H9 (cell line): Measurements from ENCODE around the gene SRY. TPM values are rescaled to one million over a fixed set of nuclear protein-coding genes. Genes with fewer than 3 reads are reported as not detected.

Experiments used
- DNase-seq: peaks from one replicate; pipeline ENCODE4 v3.0.0-alpha.2; 2017
- H2AFZ ChIP-seq: one replicate; pipeline ENCODE4 v1.6.1; 2013; ENCODE audit warnings: mild to moderate bottlenecking, low read length, control low read depth, moderate library complexity
- H2AK5ac ChIP-seq: 2 replicates; pipeline ENCODE4 v1.6.1; 2013; ENCODE audit warnings: low read length, control low read depth, mixed read lengths; ENCODE audit not compliant: insufficient read length
- H2BK120ac ChIP-seq: one replicate; pipeline ENCODE4 v1.6.1; 2013; ENCODE audit warnings: low read depth, mild to moderate bottlenecking, low read length, control low read depth, inconsistent platforms; ENCODE audit not compliant: poor library complexity, severe bottlenecking
- H2BK12ac ChIP-seq: 2 replicates; pipeline ENCODE4 v1.6.1; 2013; ENCODE audit warnings: low read length, control low read depth, mixed read lengths, low read depth; ENCODE audit not compliant: insufficient read length
- H2BK15ac ChIP-seq: 2 replicates; pipeline ENCODE4 v1.6.1; 2013; ENCODE audit warnings: low read depth, low read length, control low read depth
- H2BK20ac ChIP-seq: one replicate; pipeline ENCODE4 v1.6.1; 2013; ENCODE audit warnings: low read depth, mild to moderate bottlenecking, low read length, control low read depth, inconsistent platforms; ENCODE audit not compliant: poor library complexity, severe bottlenecking
- H2BK5ac ChIP-seq: 2 replicates; pipeline ENCODE4 v1.6.1; 2013; ENCODE audit warnings: low read length, control low read depth, mixed read lengths; ENCODE audit not compliant: insufficient read length
- H3K14ac ChIP-seq: 2 replicates; pipeline ENCODE4 v1.6.1; 2013; ENCODE audit warnings: low read length, control low read depth; ENCODE audit not compliant: insufficient read depth
- H3K18ac ChIP-seq: 2 replicates; pipeline ENCODE4 v1.6.1; 2013; ENCODE audit warnings: low read depth, mild to moderate bottlenecking, mixed read lengths, low read length, control low read depth; ENCODE audit not compliant: insufficient read length
- H3K23ac ChIP-seq: 2 replicates; pipeline ENCODE4 v1.6.1; 2013; ENCODE audit warnings: low read length, control low read depth, mixed read lengths, low read depth; ENCODE audit not compliant: insufficient read length
- H3K23me2 ChIP-seq: 2 replicates; pipeline ENCODE4 v1.6.1; 2013; ENCODE audit warnings: low read depth, mild to moderate bottlenecking, mixed read lengths, low read length, control low read depth; ENCODE audit not compliant: insufficient read length, poor library complexity, severe bottlenecking
- H3K27ac ChIP-seq: 2 replicates; pipeline ENCODE4 v1.5.1; 2013; ENCODE audit warnings: low read length, control low read depth, mixed read lengths, low read depth; ENCODE audit not compliant: insufficient read length
- H3K27me3 ChIP-seq: 2 replicates; pipeline ENCODE4 v1.6.1; 2013; ENCODE audit warnings: low read length, control low read depth, inconsistent platforms; ENCODE audit not compliant: insufficient read depth
- H3K4ac ChIP-seq: 2 replicates; pipeline ENCODE4 v1.6.1; 2013; ENCODE audit warnings: low read depth, mild to moderate bottlenecking, control low read depth, inconsistent platforms, low read length, moderate library complexity
- H3K4me1 ChIP-seq: 2 replicates; pipeline ENCODE4 v1.6.1; 2013; ENCODE audit warnings: low read length, control low read depth, inconsistent platforms; ENCODE audit not compliant: insufficient read depth
- H3K4me2 ChIP-seq: 2 replicates; pipeline ENCODE4 v1.6.1; 2013; ENCODE audit warnings: low read length, control low read depth, mixed read lengths; ENCODE audit not compliant: insufficient read length, insufficient read depth
- H3K56ac ChIP-seq: 2 replicates; pipeline ENCODE4 v1.6.1; 2013; ENCODE audit warnings: low read depth, mild to moderate bottlenecking, mixed read lengths, low read length, control low read depth; ENCODE audit not compliant: insufficient read length
- H3K79me1 ChIP-seq: 2 replicates; pipeline ENCODE4 v1.6.1; 2013; ENCODE audit warnings: low read depth, mild to moderate bottlenecking, moderate library complexity, low read length, control low read depth, inconsistent platforms; ENCODE audit not compliant: insufficient read depth, poor library complexity, severe bottlenecking
- H3K79me2 ChIP-seq: 2 replicates; pipeline ENCODE4 v1.6.1; 2013; ENCODE audit warnings: low read length, control low read depth, inconsistent platforms; ENCODE audit not compliant: insufficient read depth
- H3K9ac ChIP-seq: 2 replicates; pipeline ENCODE4 v1.6.1; 2013; ENCODE audit warnings: low read length, control low read depth, mixed read lengths; ENCODE audit not compliant: insufficient read length; ENCODE audit errors: extremely low read depth
- H3K9me3 ChIP-seq: one replicate; pipeline ENCODE4 v1.6.1; 2013; ENCODE audit warnings: low read depth, low read length, inconsistent platforms; ENCODE audit not compliant: control insufficient read depth
- H3T11ph ChIP-seq: one replicate; pipeline ENCODE4 v1.6.1; 2013; ENCODE audit warnings: mild to moderate bottlenecking, low read length, control low read depth, inconsistent platforms
- H4K20me1 ChIP-seq: one replicate; pipeline ENCODE4 v1.6.1; 2013; ENCODE audit not compliant: control insufficient read depth, insufficient read length, insufficient read depth
- H4K5ac ChIP-seq: 2 replicates; pipeline ENCODE4 v1.6.1; 2013; ENCODE audit warnings: low read depth, mild to moderate bottlenecking, mixed read lengths, low read length, control low read depth; ENCODE audit not compliant: insufficient read length
- H4K8ac ChIP-seq: replicated peaks from 2 replicates; pipeline ENCODE4 v1.6.1; 2013; ENCODE audit warnings: low read length, control low read depth, mixed read lengths, low read depth; ENCODE audit not compliant: insufficient read length
- H4K91ac ChIP-seq: 2 replicates; pipeline ENCODE4 v1.6.1; 2013; ENCODE audit warnings: low read depth, mild to moderate bottlenecking, moderate library complexity, mixed read lengths, low read length, control low read depth; ENCODE audit not compliant: insufficient read length
- H3K27ac Mint-ChIP-seq, 3 experiments: 2 replicates in 2 of 3; 3 replicates in 1 of 3; pipeline ENCODE4 v1.8.0; 2020 to 2021; ENCODE audit warnings: mixed read lengths in 3 of 3, mild to moderate bottlenecking in 1 of 3, moderate library complexity in 1 of 3
- H3K27me3 Mint-ChIP-seq: 2 replicates; pipeline ENCODE4 v1.8.0; 2021; ENCODE audit warnings: low read depth, mild to moderate bottlenecking, moderate library complexity, mixed read lengths
- H3K36me3 Mint-ChIP-seq, 3 experiments: 2 replicates in 2 of 3; 3 replicates in 1 of 3; pipeline ENCODE4 v1.8.0; 2020 to 2021; ENCODE audit warnings: low read depth in 3 of 3, mixed read lengths in 3 of 3; ENCODE audit not compliant: insufficient read depth in 1 of 3
- H3K4me1 Mint-ChIP-seq, 2 experiments: 2 replicates each; pipeline ENCODE4 v1.8.0; 2020; ENCODE audit warnings: mixed read lengths in 2 of 2
- H3K4me3 Mint-ChIP-seq, 2 experiments: 2 replicates in 1 of 2; 3 replicates in 1 of 2; pipeline ENCODE4 v1.8.0; 2020 to 2021; ENCODE audit warnings: mild to moderate bottlenecking in 2 of 2, mixed read lengths in 2 of 2, moderate library complexity in 1 of 2
- H3K9me3 Mint-ChIP-seq, 2 experiments: 2 replicates in 1 of 2; 3 replicates in 1 of 2; pipeline ENCODE4 v1.8.0; 2020; ENCODE audit warnings: mild to moderate bottlenecking in 2 of 2, mixed read lengths in 2 of 2, moderate library complexity in 1 of 2
- CTCF ChIP-seq: fragments of 200-600 bp; sonication (generic); conservative IDR thresholded peaks from 3 replicates; pipeline ENCODE4 v1.8.0; 2021; ENCODE audit warnings: antibody characterized with exemption, mild to moderate bottlenecking
- WGBS: extraction: QIAGEN DNeasy Blood & Tissue Kit; methylation state at CpG from one replicate; pipeline ENCODE4 v1.1.7; 2013; ENCODE audit warnings: missing lambda C conversion rate, low lambda C conversion rate, mixed read lengths; ENCODE audit not compliant: insufficient read length; ENCODE audit errors: extremely low coverage; 5-methylcytosine and 5-hydroxymethylcytosine counted together
- total RNA-seq: library from RNA; stranded (reverse); gene quantifications from 2 replicates; pipeline ENCODE4 v1.2.1, GENCODE V29; 2021

SRY gene
- total RNA-seq, 1 experiment from 2014 or later = not detected

- Mint-ChIP-seq H3K9me3 (no peaks in the 10 kb centered on the region), H3K27ac (no peak overlapping the region), H3K4me3 (no peak overlapping the region), H3K4me1 (no peaks in the 10 kb centered on the region), H3K27me3 (no peaks in the 10 kb centered on the region), H3K36me3 (no peaks in the 10 kb centered on the region)
- Histone ChIP-seq H3K79me2 (no peaks in the 10 kb centered on the region), H2AFZ (no peak overlapping the region), H2BK20ac (no peak overlapping the region), H3K4me2 (no peak overlapping the region), H3K9ac (no peak overlapping the region), H3K23ac (no peak overlapping the region), H2AK5ac (no peak overlapping the region), H3K4me1 (no peaks in the 10 kb centered on the region), H3K27me3 (no peaks in the 10 kb centered on the region), H2BK120ac (no peak overlapping the region), H3K14ac (no peak overlapping the region), H3K23me2 (no peaks in the 10 kb centered on the region), H3K18ac (no peak overlapping the region), H4K91ac (no peak overlapping the region), H3K9me3 (no peaks in the 10 kb centered on the region), H3K4ac (no peak overlapping the region), H3T11ph (no peak overlapping the region), H3K27ac (no peak overlapping the region), H4K8ac (no peak overlapping the region), H2BK15ac (no peak overlapping the region), H2BK5ac (no peak overlapping the region), H4K5ac (no peak overlapping the region), H2BK12ac (no peak overlapping the region), H3K79me1 (no peaks in the 10 kb centered on the region), H3K56ac (no peak overlapping the region), H4K20me1 (no peaks in the 10 kb centered on the region)
- TF ChIP-seq CTCF = no peak
- no peak for DNase-seq
- WGBS = no CpG with 5 or more reads among the region's 7 CpGs
Measured at GRCh38 chrY:2796977-2797523, 9.6 kb upstream of the SRY start.
